ENCODE measurements around the gene LCP2. TPM values are rescaled to one million over a fixed set of nuclear protein-coding genes. Genes with fewer than 3 reads are reported as not detected.
A peak's percentile ranks its signal among the peaks of the same experiment; 100 is the strongest.

Gene LCP2
- total RNA-seq, 2 donors from 2014 or later: 1.6 to 2.6 TPM

- TF ChIP-seq CTCF (IDR thresholded peaks at IDR 0.05): no peak
- TF ChIP-seq POLR2A (IDR thresholded peaks at IDR 0.05): no peak
- DNase-seq (peak in 2 of 4 donors; percentile 31 to 63), ATAC-seq (no peak)
- Histone ChIP-seq H3K27me3 (no peaks in the 10 kb centered on the region), H3K4me1 (no peaks in the 10 kb centered on the region), H3K4me3 (no peak overlapping the region), H3K36me3 (replicated peaks in 1 of 2; ENCODE audit: insufficient read depth in 1 of 2, low read depth in 2 of 2) (no peaks in the 10 kb centered on the region), H3K9me3 (peaks cover 0 to 6% (median 0%) of the 10 kb centered on the region in 3 donors), H3K27ac (peak overlapping the region in 1 of 4 donors; percentile 47)
- 47 to 64% methylated on average over 8 to 9 of the region's 9 CpGs for WGBS, 2 donors
- intact Hi-C loops (cut with DNase I): no loop called here
Observed at GRCh38 chr5:170278611-170279458, 18.7 kb downstream of the LCP2 start.

- WGBS, 2 donors: 27 to 40% methylated on average over 6 of the region's 6 CpGs
- H3K36me3 ChIP-seq (replicated peaks in 1 of 2; ENCODE audit: insufficient read depth in 1 of 2, low read depth in 2 of 2): no peaks in the 10 kb centered on the region
- no peaks in the 10 kb centered on the region for H3K4me1 ChIP-seq
- no peaks in the 10 kb centered on the region for H3K27me3 ChIP-seq
- ATAC-seq (no peak), DNase-seq (no peak)
- no peak overlapping the region for H3K4me3 ChIP-seq
- intact Hi-C loops (cut with DNase I): no loop called here
- no peak overlapping the region for H3K27ac ChIP-seq
- TF ChIP-seq POLR2A (IDR thresholded peaks at IDR 0.05): no peak
- no peak for TF ChIP-seq CTCF (IDR thresholded peaks at IDR 0.05)
- no peaks in the 10 kb centered on the region for H3K9me3 ChIP-seq
Observed at GRCh38 chr5:170277867-170278281, 19.7 kb downstream of the LCP2 start.

GRCh38 chr5:170276140-170276539 lies 21.4 kb downstream of the LCP2 start:
- WGBS, 2 donors: 74 to 75% methylated on average over 2 of the region's 2 CpGs
- no peaks in the 10 kb centered on the region for H3K27me3 ChIP-seq
- no peaks in the 10 kb centered on the region for H3K36me3 ChIP-seq (replicated peaks in 1 of 2; ENCODE audit: insufficient read depth in 1 of 2, low read depth in 2 of 2)
- no peak overlapping the region for H3K27ac ChIP-seq
- H3K9me3 ChIP-seq: no peaks in the 10 kb centered on the region
- no peaks in the 10 kb centered on the region for H3K4me1 ChIP-seq
- no peak overlapping the region for H3K4me3 ChIP-seq
- intact Hi-C loops (cut with DNase I): no loop called here
- no peak for DNase-seq
- no peak for ATAC-seq
- TF ChIP-seq POLR2A (IDR thresholded peaks at IDR 0.05): no peak
- TF ChIP-seq CTCF (IDR thresholded peaks at IDR 0.05): no peak

GRCh38 chr5:170275376-170275994 lies 22.1 kb downstream of the LCP2 start:
- intact Hi-C loops (cut with DNase I): no loop called here
- ATAC-seq: no peak
- H3K36me3 ChIP-seq (replicated peaks in 1 of 2; ENCODE audit: insufficient read depth in 1 of 2, low read depth in 2 of 2): no peaks in the 10 kb centered on the region
- TF ChIP-seq CTCF (IDR thresholded peaks at IDR 0.05): no peak
- TF ChIP-seq POLR2A (IDR thresholded peaks at IDR 0.05): no peak
- H3K27me3 ChIP-seq: no peaks in the 10 kb centered on the region
- H3K4me3 ChIP-seq: no peak overlapping the region
- no peaks in the 10 kb centered on the region for H3K4me1 ChIP-seq
- WGBS, 2 donors: 48 to 54% methylated on average over 8 of the region's 8 CpGs
- no peak for DNase-seq
- no peak overlapping the region for H3K27ac ChIP-seq
- no peaks in the 10 kb centered on the region for H3K9me3 ChIP-seq
